Natural killer cell (primary cell): ENCODE measurements around the gene TRAPPC2B. TPM values are rescaled to one million over a fixed set of nuclear protein-coding genes. Genes with fewer than 3 reads are reported as not detected.

ENCODE experiments used
- ATAC-seq, 3 donors: fragments of 150-1000 bp in 2 of 3; fragments of 200-7000 bp in 1 of 3; cut with Tn5 transposase; 1 replicate in 1 of 3; 2 replicates in 2 of 3; pipeline ENCODE4 v1.10.0; 2021; ENCODE audit warnings: mild to moderate bottlenecking in 2 of 3, moderate library complexity in 2 of 3
- DNase-seq, 2 donors: peaks; one replicate each; pipeline versions ENCODE4 v3.0.0 to v3.0.0-alpha.2; 2013 to 2021; ENCODE audit warnings: mixed read lengths in 1 of 2
- H3K27ac ChIP-seq: one replicate; pipeline ENCODE4 v1.5.1; 2013; ENCODE audit warnings: mild to moderate bottlenecking, low read length
- H3K27me3 ChIP-seq: one replicate; pipeline ENCODE4 v1.6.1; 2013; ENCODE audit warnings: low read length; ENCODE audit not compliant: control insufficient read depth, insufficient read depth
- H3K36me3 ChIP-seq: one replicate; pipeline ENCODE4 v1.6.1; 2013; ENCODE audit warnings: low read length; ENCODE audit not compliant: control insufficient read depth, insufficient read depth
- H3K4me1 ChIP-seq: one replicate; pipeline ENCODE4 v1.6.1; 2013; ENCODE audit warnings: low read length; ENCODE audit not compliant: control insufficient read depth, insufficient read depth
- H3K4me3 ChIP-seq: one replicate; pipeline ENCODE4 v1.5.1; 2013; ENCODE audit warnings: low read length
- H3K9me3 ChIP-seq: one replicate; pipeline ENCODE4 v1.6.1; 2013; ENCODE audit warnings: low read length; ENCODE audit not compliant: control insufficient read depth, insufficient read depth
- H3K27ac Mint-ChIP-seq, 2 donors: one replicate each; pipeline ENCODE4 v1.8.0; 2022; ENCODE audit warnings: mild to moderate bottlenecking in 2 of 2, mixed read lengths in 2 of 2, moderate library complexity in 1 of 2
- H3K27me3 Mint-ChIP-seq, 2 donors: one replicate each; pipeline ENCODE4 v1.8.0; 2022; ENCODE audit warnings: low read depth in 2 of 2, mixed read lengths in 2 of 2
- H3K36me3 Mint-ChIP-seq: one replicate; pipeline ENCODE4 v1.8.0; 2022; ENCODE audit warnings: mixed read lengths
- H3K4me1 Mint-ChIP-seq, 2 donors: one replicate each; pipeline ENCODE4 v1.8.0; 2022; ENCODE audit warnings: mixed read lengths in 2 of 2
- H3K4me3 Mint-ChIP-seq: one replicate; pipeline ENCODE4 v1.8.0; 2022; ENCODE audit warnings: mild to moderate bottlenecking, moderate library complexity, mixed read lengths
- H3K9me3 Mint-ChIP-seq, 2 donors: one replicate each; pipeline ENCODE4 v1.8.0; 2022; ENCODE audit warnings: mixed read lengths in 2 of 2
- WGBS: methylation state at CpG from one replicate; pipeline ENCODE4 v1.1.7; 2013; ENCODE audit warnings: missing lambda C conversion rate; ENCODE audit not compliant: insufficient coverage; 5-methylcytosine and 5-hydroxymethylcytosine counted together
- intact Hi-C: fragments of 100-400 bp; cut with micrococcal nuclease; formaldehyde crosslinking; loops from one replicate; pipeline ENCODE4 v1.14.2; 2022
- total RNA-seq, 4 donors: library from RNA; stranded (reverse); fragments of 120-200 nt in 1 of 4; gene quantifications; one replicate each; pipeline versions ENCODE4 v1.2.3 to v1.2.4, GENCODE V29; 2013 to 2022
- TF ChIP-seq, protein P1 (sequence below): fragments of 200-600 bp; IDR thresholded peaks from one replicate; pipeline ENCODE4 v1.8.0; 2022; ENCODE audit warnings: antibody characterized with exemption

The TRAPPC2B gene
- total RNA-seq, 3 donors from 2014 or later (not counting 1 experiment from before 2014, with no cell fraction given), result 7.4 to 15.6 (median 13.7) TPM

DNA sequence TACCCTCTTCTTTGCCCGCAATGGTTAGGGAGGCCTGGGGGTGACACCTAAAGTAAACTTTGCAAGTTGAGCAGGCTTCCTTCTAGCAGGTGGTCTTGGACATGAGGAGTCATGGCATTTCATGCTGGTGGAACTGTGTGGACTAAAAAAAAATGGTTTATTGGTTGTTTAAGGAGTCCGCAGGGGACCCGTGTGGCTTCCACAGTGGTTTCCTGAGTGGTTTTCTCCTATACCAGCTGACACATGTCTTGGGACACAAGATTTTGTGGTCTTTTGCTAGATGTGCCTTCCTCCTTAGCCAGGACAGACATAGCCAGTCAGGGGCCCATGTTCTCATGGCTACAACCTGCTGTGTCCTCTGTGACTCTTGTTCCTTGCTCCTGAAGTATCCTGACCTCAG lies 41.6 kb upstream of the TRAPPC2B start:
- no peak for ATAC-seq
- TF ChIP-seq, protein P1, sequence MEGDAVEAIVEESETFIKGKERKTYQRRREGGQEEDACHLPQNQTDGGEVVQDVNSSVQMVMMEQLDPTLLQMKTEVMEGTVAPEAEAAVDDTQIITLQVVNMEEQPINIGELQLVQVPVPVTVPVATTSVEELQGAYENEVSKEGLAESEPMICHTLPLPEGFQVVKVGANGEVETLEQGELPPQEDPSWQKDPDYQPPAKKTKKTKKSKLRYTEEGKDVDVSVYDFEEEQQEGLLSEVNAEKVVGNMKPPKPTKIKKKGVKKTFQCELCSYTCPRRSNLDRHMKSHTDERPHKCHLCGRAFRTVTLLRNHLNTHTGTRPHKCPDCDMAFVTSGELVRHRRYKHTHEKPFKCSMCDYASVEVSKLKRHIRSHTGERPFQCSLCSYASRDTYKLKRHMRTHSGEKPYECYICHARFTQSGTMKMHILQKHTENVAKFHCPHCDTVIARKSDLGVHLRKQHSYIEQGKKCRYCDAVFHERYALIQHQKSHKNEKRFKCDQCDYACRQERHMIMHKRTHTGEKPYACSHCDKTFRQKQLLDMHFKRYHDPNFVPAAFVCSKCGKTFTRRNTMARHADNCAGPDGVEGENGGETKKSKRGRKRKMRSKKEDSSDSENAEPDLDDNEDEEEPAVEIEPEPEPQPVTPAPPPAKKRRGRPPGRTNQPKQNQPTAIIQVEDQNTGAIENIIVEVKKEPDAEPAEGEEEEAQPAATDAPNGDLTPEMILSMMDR, result no peak
- intact Hi-C loops, result loop anchor here (2.0 kb wide), 1 partner anchor 41 kb away; the partner anchor contains the start of gene ZNF460
- no peaks in the 10 kb centered on the region for H3K9me3 Mint-ChIP-seq
- WGBS, result 25% methylated on average over 3 of the region's 3 CpGs
- peaks cover 27 to 35% of the 10 kb centered on the region in 2 donors for H3K4me1 Mint-ChIP-seq
- no peak for DNase-seq
- peaks cover 20% of the 10 kb centered on the region for H3K36me3 Mint-ChIP-seq
- H3K27ac ChIP-seq, result no peak overlapping the region
- H3K9me3 ChIP-seq, result peaks cover 2% of the 10 kb centered on the region
- peaks cover 13% of the 10 kb centered on the region in 2 donors for H3K27me3 Mint-ChIP-seq
- H3K27ac Mint-ChIP-seq, result peak overlapping the region; percentile 95 to 99
- peak overlapping the region; percentile 94 for H3K4me3 Mint-ChIP-seq
- H3K36me3 ChIP-seq, result peaks cover 23% of the 10 kb centered on the region
- peaks cover 11% of the 10 kb centered on the region for H3K27me3 ChIP-seq
- H3K4me1 ChIP-seq, result peaks cover 24% of the 10 kb centered on the region
- H3K4me3 ChIP-seq, result no peak overlapping the region

DNA sequence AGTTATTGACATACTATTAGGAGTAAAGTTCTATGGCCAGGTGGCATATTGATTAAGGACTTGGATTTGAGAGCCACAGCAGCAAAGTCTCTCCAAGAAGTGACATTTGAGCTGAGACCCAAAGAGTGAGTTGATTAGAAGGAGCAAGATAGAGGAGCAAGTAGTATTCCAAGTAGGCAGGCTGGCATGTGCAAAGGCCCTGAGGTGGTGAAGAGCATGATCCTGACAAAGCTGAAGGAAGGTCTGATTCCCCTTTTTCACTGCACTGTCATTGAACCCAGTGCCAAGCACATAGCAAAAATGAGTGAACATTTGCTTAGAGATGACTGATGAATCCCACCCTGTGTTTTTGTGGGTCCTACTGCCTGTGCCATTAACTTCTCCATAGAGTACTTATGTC lies 38.4 kb upstream of the TRAPPC2B start:
- H3K4me1 ChIP-seq, result peaks cover 20% of the 10 kb centered on the region
- no peak overlapping the region for H3K27ac ChIP-seq
- no peaks in the 10 kb centered on the region for H3K27me3 Mint-ChIP-seq
- peaks cover 43% of the 10 kb centered on the region for H3K36me3 Mint-ChIP-seq
- no peak for ATAC-seq
- peaks cover 22 to 29% of the 10 kb centered on the region in 2 donors for H3K4me1 Mint-ChIP-seq
- H3K4me3 ChIP-seq, result no peak overlapping the region
- peaks cover 19% of the 10 kb centered on the region for H3K9me3 ChIP-seq
- H3K4me3 Mint-ChIP-seq, result no peak overlapping the region
- H3K27ac Mint-ChIP-seq, result no peak overlapping the region
- no peaks in the 10 kb centered on the region for H3K9me3 Mint-ChIP-seq
- intact Hi-C loops, result no loop called here
- DNase-seq, result no peak
- TF ChIP-seq, protein P1, result no peak
- peaks cover 46% of the 10 kb centered on the region for H3K36me3 ChIP-seq
- H3K27me3 ChIP-seq, result no peaks in the 10 kb centered on the region

DNA sequence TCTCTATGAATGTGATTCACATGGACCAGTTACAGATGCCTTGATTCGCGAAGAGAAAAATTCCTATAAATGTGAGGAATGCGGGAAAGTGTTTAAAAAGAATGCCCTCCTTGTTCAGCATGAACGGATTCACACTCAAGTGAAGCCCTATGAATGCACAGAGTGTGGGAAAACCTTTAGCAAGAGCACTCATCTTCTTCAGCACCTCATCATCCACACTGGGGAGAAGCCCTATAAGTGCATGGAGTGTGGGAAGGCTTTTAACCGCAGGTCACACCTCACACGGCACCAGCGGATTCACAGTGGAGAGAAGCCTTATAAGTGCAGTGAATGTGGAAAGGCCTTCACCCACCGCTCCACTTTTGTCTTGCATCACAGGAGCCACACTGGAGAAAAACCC lies 35.4 kb upstream of the TRAPPC2B start:
- Histone ChIP-seq H3K9me3 (peaks cover 23% of the 10 kb centered on the region), H3K27me3 (no peaks in the 10 kb centered on the region), H3K36me3 (peaks cover 46% of the 10 kb centered on the region), H3K4me3 (no peak overlapping the region), H3K4me1 (no peaks in the 10 kb centered on the region), H3K27ac (no peak overlapping the region)
- WGBS, result 97% methylated on average over 6 of the region's 8 CpGs
- Mint-ChIP-seq H3K27ac (no peak overlapping the region), H3K4me1 (peaks cover 0 to under 1% of the 10 kb centered on the region in 2 donors), H3K27me3 (no peaks in the 10 kb centered on the region), H3K4me3 (no peak overlapping the region), H3K36me3 (peaks cover 43% of the 10 kb centered on the region), H3K9me3 (peaks cover 0 to 3% of the 10 kb centered on the region in 2 donors)
- no peak for ATAC-seq
- no peak for DNase-seq
- intact Hi-C loops, result no loop called here
- TF ChIP-seq, protein P1, result no peak

DNA sequence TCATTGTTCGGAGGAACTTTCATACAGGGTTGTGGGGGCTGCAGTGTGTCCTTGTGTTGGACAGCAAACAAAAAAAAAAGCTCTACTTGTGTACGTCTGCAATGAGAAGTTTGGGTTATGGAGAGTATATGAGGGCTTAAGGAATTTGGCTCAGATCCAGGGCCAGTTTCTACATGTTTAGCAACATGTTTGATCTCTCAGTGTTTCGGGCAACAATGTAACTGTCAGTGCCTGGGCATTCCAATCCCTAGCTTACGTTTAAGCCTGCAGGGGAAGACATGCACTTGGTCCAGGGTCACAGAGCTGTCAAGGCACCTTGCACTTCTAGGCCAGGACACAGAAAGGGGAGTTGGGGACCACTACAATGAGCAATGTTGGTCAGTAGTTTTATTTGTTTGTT lies 29.2 kb upstream of the TRAPPC2B start:
- no peak overlapping the region for H3K27ac Mint-ChIP-seq
- WGBS, result 97% methylated on average over 4 of the region's 4 CpGs
- H3K36me3 Mint-ChIP-seq, result peaks cover under 1% of the 10 kb centered on the region
- H3K36me3 ChIP-seq, result peaks cover under 1% of the 10 kb centered on the region
- H3K4me1 ChIP-seq, result no peaks in the 10 kb centered on the region
- no peak for ATAC-seq
- H3K27me3 ChIP-seq, result no peaks in the 10 kb centered on the region
- H3K27me3 Mint-ChIP-seq, result no peaks in the 10 kb centered on the region
- no peaks in the 10 kb centered on the region for H3K4me1 Mint-ChIP-seq
- H3K9me3 ChIP-seq, result peaks cover 4% of the 10 kb centered on the region
- intact Hi-C loops, result no loop called here
- no peak for DNase-seq
- TF ChIP-seq, protein P1, result no peak
- H3K4me3 ChIP-seq, result no peak overlapping the region
- no peak overlapping the region for H3K4me3 Mint-ChIP-seq
- H3K27ac ChIP-seq, result no peak overlapping the region
- peaks cover 2 to 3% of the 10 kb centered on the region in 2 donors for H3K9me3 Mint-ChIP-seq
